Spleen (tissue), 7 donors: ENCODE measurements around the gene ST6GALNAC5.

ENCODE experiments used
- POLR2A ChIP-seq, 3 donors: fragments of 450-650 bp; IDR thresholded peaks; one replicate each; pipeline ENCODE4 v1.5.1; 2017; ENCODE audit warnings: antibody characterized with exemption in 3 of 3, mild to moderate bottlenecking in 1 of 3
- POLR2AphosphoS5 ChIP-seq, 3 donors: sonication (generic); formaldehyde crosslinking; IDR thresholded peaks; one replicate each; pipeline ENCODE4 v1.5.1; 2017; ENCODE audit warnings: antibody characterized with exemption in 3 of 3
- TF ChIP-seq, protein P1 (sequence below), 11 experiments: fragments of 200-600 bp in 7 of 11; fragments of 450-650 bp in 4 of 11; sonication (generic) in 4 of 11; IDR thresholded peaks in 8 of 11; conservative IDR thresholded peaks in 3 of 11; 1 replicate in 7 of 11; 2 replicates in 4 of 11; pipeline versions ENCODE4 v1.4.0 to v1.8.0; 2016 to 2021; ENCODE audit warnings: antibody characterized with exemption in 11 of 11, inconsistent platforms in 4 of 11, mild to moderate bottlenecking in 1 of 11
- donor health status: DM: no; HTN: no; CAD: no; lungs with moderate emphysema.
- donor health status: DM: no; HTN: no; CAD: no.
- donor health status: DM: no; HTN: no; CAD: no.

DNA sequence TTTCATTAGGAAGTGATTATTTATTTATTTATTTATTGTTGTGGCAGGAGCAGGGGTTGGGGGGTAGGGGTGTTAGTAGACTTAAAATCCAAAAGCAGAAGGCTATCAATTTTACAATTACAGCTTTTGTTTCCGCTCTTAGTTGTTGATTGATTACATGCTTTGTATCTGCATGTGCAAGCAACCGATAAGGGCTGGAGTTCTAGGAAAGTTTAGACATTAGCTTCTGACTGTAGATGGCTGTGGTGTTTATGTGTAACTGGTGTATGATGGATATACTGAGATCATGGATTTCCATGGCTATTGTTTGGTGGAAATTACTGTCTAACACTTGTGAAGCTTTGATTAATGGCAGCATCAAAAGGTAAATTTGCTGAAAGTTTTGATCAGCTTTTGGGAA lies 2.8 kb downstream of the ST6GALNAC5 start:
- TF ChIP-seq, protein P1, sequence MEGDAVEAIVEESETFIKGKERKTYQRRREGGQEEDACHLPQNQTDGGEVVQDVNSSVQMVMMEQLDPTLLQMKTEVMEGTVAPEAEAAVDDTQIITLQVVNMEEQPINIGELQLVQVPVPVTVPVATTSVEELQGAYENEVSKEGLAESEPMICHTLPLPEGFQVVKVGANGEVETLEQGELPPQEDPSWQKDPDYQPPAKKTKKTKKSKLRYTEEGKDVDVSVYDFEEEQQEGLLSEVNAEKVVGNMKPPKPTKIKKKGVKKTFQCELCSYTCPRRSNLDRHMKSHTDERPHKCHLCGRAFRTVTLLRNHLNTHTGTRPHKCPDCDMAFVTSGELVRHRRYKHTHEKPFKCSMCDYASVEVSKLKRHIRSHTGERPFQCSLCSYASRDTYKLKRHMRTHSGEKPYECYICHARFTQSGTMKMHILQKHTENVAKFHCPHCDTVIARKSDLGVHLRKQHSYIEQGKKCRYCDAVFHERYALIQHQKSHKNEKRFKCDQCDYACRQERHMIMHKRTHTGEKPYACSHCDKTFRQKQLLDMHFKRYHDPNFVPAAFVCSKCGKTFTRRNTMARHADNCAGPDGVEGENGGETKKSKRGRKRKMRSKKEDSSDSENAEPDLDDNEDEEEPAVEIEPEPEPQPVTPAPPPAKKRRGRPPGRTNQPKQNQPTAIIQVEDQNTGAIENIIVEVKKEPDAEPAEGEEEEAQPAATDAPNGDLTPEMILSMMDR (IDR thresholded peaks at IDR 0.05 in 8 of 11, conservative IDR thresholded peaks at IDR 0.05 in 3 of 11) = no peak
- TF ChIP-seq POLR2A (IDR thresholded peaks at IDR 0.05) = no peak
- TF ChIP-seq POLR2AphosphoS5 (IDR thresholded peaks at IDR 0.05) = no peak
